Spinal cord (tissue), 10 donors: ENCODE measurements around the gene PRKN. TPM values are rescaled to one million over a fixed set of nuclear protein-coding genes. Genes with fewer than 3 reads are reported as not detected.
A peak's percentile ranks its signal among the peaks of the same experiment; 100 is the strongest.

Experiments used
- DNase-seq, 6 donors: peaks; one replicate each; pipeline versions ENCODE4 v3.0.0 to v3.0.0-alpha.2; 2013 to 2015; ENCODE audit warnings: low spot score in 6 of 6, low read depth in 4 of 6
- H3K27ac ChIP-seq: one replicate; pipeline ENCODE4 v1.5.1; 2013; ENCODE audit warnings: low read depth, low read length, control low read depth
- H3K27me3 ChIP-seq: one replicate; pipeline ENCODE4 v1.6.1; 2013; ENCODE audit warnings: low read length; ENCODE audit not compliant: control insufficient read depth, insufficient read depth
- H3K36me3 ChIP-seq: one replicate; pipeline ENCODE4 v1.6.1; 2013; ENCODE audit warnings: low read length; ENCODE audit not compliant: control insufficient read depth, insufficient read depth
- H3K4me1 ChIP-seq: one replicate; pipeline ENCODE4 v1.6.1; 2013; ENCODE audit warnings: low read length; ENCODE audit not compliant: control insufficient read depth, insufficient read depth
- H3K4me3 ChIP-seq: one replicate; pipeline ENCODE4 v1.5.1; 2013; ENCODE audit warnings: low read depth, low read length, control low read depth
- H3K9me3 ChIP-seq: one replicate; pipeline ENCODE4 v1.6.1; 2013; ENCODE audit warnings: low read length; ENCODE audit not compliant: control insufficient read depth, insufficient read depth
- WGBS: methylation state at CpG from one replicate; pipeline ENCODE4 v1.1.5; 2013; ENCODE audit warnings: missing lambda C conversion rate; ENCODE audit not compliant: insufficient coverage; 5-methylcytosine and 5-hydroxymethylcytosine counted together
- polyA plus RNA-seq, 2 donors: library from polyadenylated mRNA; unstranded; fragments of 120-200 nt; gene quantifications; one replicate each; pipeline ENCODE4 v1.2.1, GENCODE V29; 2013; ENCODE audit not compliant: insufficient read length in 2 of 2
- total RNA-seq, 2 donors: library from RNA; depleted of rRNA in 1 of 2; stranded (reverse); fragments of 120-200 nt in 1 of 2; fragments of >200 nt in 1 of 2; gene quantifications; one replicate each; pipeline versions ENCODE4 v1.2.3 to v1.2.4, GENCODE V29; 2013 to 2014
- donor health status: healthy.

The PRKN gene
- total and polyA plus RNA-seq, 4 donors, result 7.4 to 9.5 (median 8.4) TPM

- DNase-seq, result no peak
- Histone ChIP-seq H3K4me3 (no peak overlapping the region), H3K4me1 (peaks cover 5% of the 10 kb centered on the region), H3K27ac (no peak overlapping the region), H3K27me3 (no peaks in the 10 kb centered on the region), H3K36me3 (no peaks in the 10 kb centered on the region), H3K9me3 (no peaks in the 10 kb centered on the region)
- WGBS, result 96% methylated on average over 4 of the region's 4 CpGs
Observed at GRCh38 chr6:162704001-162704400, 23.6 kb downstream of the PRKN start.

- WGBS, result 83% methylated on average over 1 of the region's 2 CpGs
- no peaks in the 10 kb centered on the region for H3K9me3 ChIP-seq
- H3K4me1 ChIP-seq, result peaks cover 5% of the 10 kb centered on the region
- H3K27me3 ChIP-seq, result no peaks in the 10 kb centered on the region
- DNase-seq, result no peak
- H3K4me3 ChIP-seq, result no peak overlapping the region
- H3K27ac ChIP-seq, result no peak overlapping the region
- no peaks in the 10 kb centered on the region for H3K36me3 ChIP-seq
Observed at GRCh38 chr6:162702446-162702845, 25.1 kb downstream of the PRKN start.

DNA sequence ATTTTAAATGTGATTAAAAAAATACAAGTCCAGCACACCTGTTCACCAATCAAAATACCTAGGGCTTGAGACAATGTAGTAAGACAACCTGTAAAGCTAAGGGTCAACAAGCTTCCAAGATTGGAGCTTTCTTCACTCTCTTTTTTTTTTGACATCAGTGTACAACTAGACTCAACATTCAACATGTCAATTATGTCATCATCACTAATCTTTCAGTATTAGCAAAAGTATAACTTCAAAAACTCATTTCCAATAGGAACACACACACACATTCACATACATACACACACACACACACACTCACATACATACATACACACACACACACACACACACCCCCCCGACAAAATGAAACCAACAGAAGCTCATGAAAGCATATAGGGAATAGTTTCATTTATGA lies 26.0 kb downstream of the PRKN start:
- no CpG with 5 or more reads among the region's 1 CpG for WGBS

DNA sequence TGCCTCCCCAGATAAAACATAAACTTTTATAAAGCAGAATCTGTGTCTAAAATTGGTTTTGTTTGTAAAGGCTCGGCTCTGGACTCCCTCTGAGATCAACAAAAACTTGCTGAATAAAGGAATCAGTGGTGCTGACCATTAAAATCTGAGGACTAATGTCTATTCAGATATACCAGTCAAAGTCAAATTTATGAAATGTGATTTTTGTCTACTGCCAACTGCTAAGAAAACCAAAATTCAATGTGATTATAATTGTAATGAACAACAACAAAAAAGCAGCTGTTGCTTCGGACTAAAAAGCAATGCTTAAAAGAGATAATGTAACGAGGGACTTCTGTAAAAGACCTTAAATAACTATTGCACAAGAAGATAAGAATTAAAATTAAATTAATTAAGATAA lies 26.6 kb downstream of the PRKN start:
- WGBS, result no CpG with 5 or more reads among the region's 3 CpGs
- no peak overlapping the region for H3K27ac ChIP-seq
- no peaks in the 10 kb centered on the region for H3K27me3 ChIP-seq
- DNase-seq, result no peak
- H3K36me3 ChIP-seq, result no peaks in the 10 kb centered on the region
- H3K4me3 ChIP-seq, result no peak overlapping the region
- H3K9me3 ChIP-seq, result no peaks in the 10 kb centered on the region
- H3K4me1 ChIP-seq, result no peaks in the 10 kb centered on the region

More for the DNA sequence above, 26.0 kb downstream of the PRKN start:
- Histone ChIP-seq H3K27me3 (no peaks in the 10 kb centered on the region), H3K9me3 (no peaks in the 10 kb centered on the region), H3K4me1 (peaks cover 5% of the 10 kb centered on the region), H3K27ac (no peak overlapping the region), H3K4me3 (no peak overlapping the region), H3K36me3 (no peaks in the 10 kb centered on the region)
- DNase-seq, result no peak

GRCh38 chr6:162699961-162700360 lies 27.6 kb downstream of the PRKN start:
- H3K27me3 ChIP-seq, result no peaks in the 10 kb centered on the region
- no peak overlapping the region for H3K4me3 ChIP-seq
- no peaks in the 10 kb centered on the region for H3K4me1 ChIP-seq
- H3K36me3 ChIP-seq, result no peaks in the 10 kb centered on the region
- DNase-seq, result no peak
- no peaks in the 10 kb centered on the region for H3K9me3 ChIP-seq
- 100% methylated on average over 1 of the region's 2 CpGs for WGBS
- no peak overlapping the region for H3K27ac ChIP-seq

GRCh38 chr6:162698440-162698839 lies 29.1 kb downstream of the PRKN start:
- H3K36me3 ChIP-seq, result no peaks in the 10 kb centered on the region
- no peak overlapping the region for H3K4me3 ChIP-seq
- no peaks in the 10 kb centered on the region for H3K4me1 ChIP-seq
- no peaks in the 10 kb centered on the region for H3K9me3 ChIP-seq
- no peak overlapping the region for H3K27ac ChIP-seq
- no peaks in the 10 kb centered on the region for H3K27me3 ChIP-seq
- DNase-seq, result no peak

- DNase-seq, result peak in 1 of 6 donors; percentile 15
- Histone ChIP-seq H3K4me3 (no peak overlapping the region), H3K27ac (no peak overlapping the region), H3K4me1 (no peaks in the 10 kb centered on the region), H3K36me3 (no peaks in the 10 kb centered on the region), H3K27me3 (no peaks in the 10 kb centered on the region), H3K9me3 (no peaks in the 10 kb centered on the region)
- no CpG with 5 or more reads among the region's 1 CpG for WGBS
Observed at GRCh38 chr6:162697872-162698403, 29.6 kb downstream of the PRKN start.

DNA sequence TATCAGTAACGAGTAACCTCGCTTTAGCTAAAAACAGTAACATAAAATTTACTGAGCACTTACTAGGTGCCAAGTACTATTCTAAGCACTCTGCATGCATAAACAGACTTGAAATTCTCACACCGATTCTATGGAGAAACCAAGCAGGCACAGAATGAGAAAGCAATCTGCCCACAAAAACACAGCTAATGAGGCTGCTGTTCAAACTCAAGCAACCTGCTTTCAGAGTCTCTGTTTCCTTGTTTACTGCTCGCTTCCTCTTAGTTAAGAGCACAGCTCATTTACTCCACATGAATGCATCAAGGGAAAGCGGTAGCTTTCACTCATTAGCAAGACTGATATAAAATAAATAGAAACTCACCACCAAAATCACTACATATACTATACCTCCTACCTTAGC lies 37.4 kb downstream of the PRKN start:
- peak in 1 of 6 donors; percentile 26 for DNase-seq
- Histone ChIP-seq H3K36me3 (no peaks in the 10 kb centered on the region), H3K9me3 (no peaks in the 10 kb centered on the region), H3K4me1 (no peaks in the 10 kb centered on the region), H3K27ac (no peak overlapping the region), H3K4me3 (no peak overlapping the region), H3K27me3 (no peaks in the 10 kb centered on the region)
- 54% methylated on average over 3 of the region's 5 CpGs for WGBS

GRCh38 chr6:162688751-162689345 lies 38.7 kb downstream of the PRKN start:
- no peak overlapping the region for H3K4me3 ChIP-seq
- no peaks in the 10 kb centered on the region for H3K36me3 ChIP-seq
- no peaks in the 10 kb centered on the region for H3K9me3 ChIP-seq
- no peak overlapping the region for H3K27ac ChIP-seq
- no peaks in the 10 kb centered on the region for H3K27me3 ChIP-seq
- peak in 1 of 6 donors; percentile 61 for DNase-seq
- H3K4me1 ChIP-seq, result no peaks in the 10 kb centered on the region
- no CpG with 5 or more reads among the region's 3 CpGs for WGBS

GRCh38 chr6:162685586-162685985 lies 42.0 kb downstream of the PRKN start:
- Histone ChIP-seq H3K27me3 (no peaks in the 10 kb centered on the region), H3K27ac (no peak overlapping the region), H3K4me3 (no peak overlapping the region), H3K4me1 (no peaks in the 10 kb centered on the region), H3K9me3 (no peaks in the 10 kb centered on the region), H3K36me3 (no peaks in the 10 kb centered on the region)
- DNase-seq, result no peak
- 100% methylated on average over 1 of the region's 5 CpGs for WGBS
